K562 (cell line): ENCODE data around the gene PPOX. TPM values are rescaled to one million over a fixed set of nuclear protein-coding genes. Genes with fewer than 3 reads are reported as not detected.
A peak's percentile ranks its signal among the peaks of the same experiment; 100 is the strongest.

Experiments
- HDAC1 ChIP-seq, 2 experiments: fragments of 450-650 bp; IDR thresholded peaks; 2 replicates each; pipeline ENCODE4 v1.6.1; 2016 to 2017; ENCODE audit warnings: inconsistent platforms in 1 of 2, mild to moderate bottlenecking in 1 of 2, moderate library complexity in 1 of 2
- RFX1 ChIP-seq: fragments of 450-650 bp; IDR thresholded peaks from 2 replicates; pipeline ENCODE4 v1.6.1; 2016; ENCODE audit warnings: mild to moderate bottlenecking, moderate library complexity
- SMARCC2 ChIP-seq: fragments of 450-650 bp; IDR thresholded peaks from 2 replicates; pipeline ENCODE4 v1.6.1; 2017; ENCODE audit warnings: antibody characterized with exemption, moderate library complexity, mild to moderate bottlenecking, low read depth
- polyA plus RNA-seq, 8 experiments: library from polyadenylated mRNA; depleted of rRNA in 4 of 8; stranded (reverse) in 5 of 8; unstranded in 3 of 8; fragments of >200 nt; fragmentation: Nextera tagmentation in 2 of 8; fragmentation: Illumina TruSeq in 1 of 8; extraction: Ambion mirVana in 2 of 8; extraction: Trizol in 1 of 8; gene quantifications; 2 replicates each; pipeline versions ENCODE4 v1.2.1 to v1.2.3, GENCODE V29; 2011 to 2014; ENCODE audit warnings: inconsistent platforms in 1 of 8, missing spikeins in 1 of 8
- total RNA-seq, 7 experiments: library from RNA; depleted of rRNA in 6 of 7; stranded (reverse); fragments of >200 nt in 6 of 7; fragmentation: Illumina TruSeq in 2 of 7; extraction: Trizol in 2 of 7; gene quantifications; 2 replicates each; pipeline versions ENCODE4 v1.2.1 to v1.2.3, GENCODE V29; 2011 to 2021; ENCODE audit warnings: low replicate concordance in 1 of 7
- TF ChIP-seq, protein P1 (sequence below): fragments of 250-450 bp; sonication (Bioruptor Pico); IDR thresholded peaks from 2 replicates; pipeline ENCODE4 v1.4.0; 2020
- TF ChIP-seq, protein P2 (sequence below): fragments of 450-650 bp; IDR thresholded peaks from 2 replicates; pipeline ENCODE4 v1.6.1; 2016; ENCODE audit warnings: low read depth
- TF ChIP-seq, protein P3 (sequence below): fragments of 450-650 bp; formaldehyde crosslinking; IDR thresholded peaks from 2 replicates; pipeline ENCODE4 v1.4.0; 2020; ENCODE audit warnings: mild to moderate bottlenecking, moderate library complexity
- TF ChIP-seq, protein P4 (sequence below): fragments of 250-450 bp; sonication (Bioruptor Pico); IDR thresholded peaks from 2 replicates; pipeline ENCODE4 v1.4.0; 2020; ENCODE audit warnings: mild to moderate bottlenecking
- TF ChIP-seq, protein P5 (sequence below), 2 experiments: fragments of 450-650 bp; IDR thresholded peaks; 2 replicates each; pipeline ENCODE4 v1.6.1; 2018; ENCODE audit warnings: mild to moderate bottlenecking in 2 of 2, low read depth in 1 of 2; ENCODE audit not compliant: partially characterized antibody in 2 of 2

PPOX gene
- total and polyA plus RNA-seq, 9 of the 15 experiments (the other 6 are each of a cell fraction or from before 2014, with no cell fraction given) = 17.0 to 57.1 (median 38.9) TPM

DNA sequence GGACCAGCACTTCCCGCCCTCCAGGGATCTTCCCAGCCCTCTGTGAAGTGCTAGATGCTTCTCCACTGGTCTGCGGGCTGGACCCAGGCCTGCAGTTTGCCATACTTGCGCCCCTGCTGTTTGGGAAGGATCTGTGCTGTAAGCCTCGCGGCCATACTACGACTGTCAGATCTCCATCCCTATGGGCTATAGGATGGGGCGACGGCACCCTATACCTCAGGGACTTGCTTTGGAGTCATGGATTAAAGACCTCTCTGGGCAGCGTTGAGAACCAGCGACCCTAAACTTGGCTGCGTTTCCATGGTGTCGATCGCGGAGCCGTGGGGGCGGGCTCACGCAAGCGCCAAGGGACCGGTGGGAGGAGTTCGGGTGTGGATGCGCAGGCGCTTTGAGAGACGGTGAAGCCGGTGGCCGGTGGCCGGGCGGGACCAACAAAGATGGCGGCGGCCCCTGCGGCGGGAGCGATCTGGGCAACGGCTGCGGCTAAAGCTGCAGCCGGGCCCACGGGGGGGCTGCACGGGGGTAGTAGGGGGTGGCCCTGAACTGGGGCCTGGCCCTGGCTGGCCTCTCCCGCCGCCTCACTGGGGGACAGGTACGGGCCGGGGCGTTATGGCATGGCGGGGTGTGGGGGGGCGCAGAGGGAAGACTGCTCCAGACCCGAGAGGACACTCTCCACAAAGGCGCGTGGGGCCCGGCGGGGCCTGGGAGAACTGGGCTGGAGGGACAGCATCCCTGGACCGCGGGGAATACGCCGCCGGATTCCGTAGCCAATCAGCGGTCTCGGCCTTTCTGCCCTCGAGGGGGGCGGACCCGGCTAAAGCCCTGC is 6.9 kb upstream of the PPOX start, which contains the start of gene USP21 (continued):
- TF ChIP-seq, protein P1, sequence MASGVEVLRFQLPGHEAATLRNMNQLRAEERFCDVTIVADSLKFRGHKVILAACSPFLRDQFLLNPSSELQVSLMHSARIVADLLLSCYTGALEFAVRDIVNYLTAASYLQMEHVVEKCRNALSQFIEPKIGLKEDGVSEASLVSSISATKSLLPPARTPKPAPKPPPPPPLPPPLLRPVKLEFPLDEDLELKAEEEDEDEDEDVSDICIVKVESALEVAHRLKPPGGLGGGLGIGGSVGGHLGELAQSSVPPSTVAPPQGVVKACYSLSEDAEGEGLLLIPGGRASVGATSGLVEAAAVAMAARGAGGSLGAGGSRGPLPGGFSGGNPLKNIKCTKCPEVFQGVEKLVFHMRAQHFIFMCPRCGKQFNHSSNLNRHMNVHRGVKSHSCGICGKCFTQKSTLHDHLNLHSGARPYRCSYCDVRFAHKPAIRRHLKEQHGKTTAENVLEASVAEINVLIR (CRISPR knock-in tag) = no peak
- TF ChIP-seq HDAC1 (IDR thresholded peaks at IDR 0.05) = peak in 1 of 2 experiments; percentile 61; a peak in 2 of 4 replicates
- TF ChIP-seq, protein P2, sequence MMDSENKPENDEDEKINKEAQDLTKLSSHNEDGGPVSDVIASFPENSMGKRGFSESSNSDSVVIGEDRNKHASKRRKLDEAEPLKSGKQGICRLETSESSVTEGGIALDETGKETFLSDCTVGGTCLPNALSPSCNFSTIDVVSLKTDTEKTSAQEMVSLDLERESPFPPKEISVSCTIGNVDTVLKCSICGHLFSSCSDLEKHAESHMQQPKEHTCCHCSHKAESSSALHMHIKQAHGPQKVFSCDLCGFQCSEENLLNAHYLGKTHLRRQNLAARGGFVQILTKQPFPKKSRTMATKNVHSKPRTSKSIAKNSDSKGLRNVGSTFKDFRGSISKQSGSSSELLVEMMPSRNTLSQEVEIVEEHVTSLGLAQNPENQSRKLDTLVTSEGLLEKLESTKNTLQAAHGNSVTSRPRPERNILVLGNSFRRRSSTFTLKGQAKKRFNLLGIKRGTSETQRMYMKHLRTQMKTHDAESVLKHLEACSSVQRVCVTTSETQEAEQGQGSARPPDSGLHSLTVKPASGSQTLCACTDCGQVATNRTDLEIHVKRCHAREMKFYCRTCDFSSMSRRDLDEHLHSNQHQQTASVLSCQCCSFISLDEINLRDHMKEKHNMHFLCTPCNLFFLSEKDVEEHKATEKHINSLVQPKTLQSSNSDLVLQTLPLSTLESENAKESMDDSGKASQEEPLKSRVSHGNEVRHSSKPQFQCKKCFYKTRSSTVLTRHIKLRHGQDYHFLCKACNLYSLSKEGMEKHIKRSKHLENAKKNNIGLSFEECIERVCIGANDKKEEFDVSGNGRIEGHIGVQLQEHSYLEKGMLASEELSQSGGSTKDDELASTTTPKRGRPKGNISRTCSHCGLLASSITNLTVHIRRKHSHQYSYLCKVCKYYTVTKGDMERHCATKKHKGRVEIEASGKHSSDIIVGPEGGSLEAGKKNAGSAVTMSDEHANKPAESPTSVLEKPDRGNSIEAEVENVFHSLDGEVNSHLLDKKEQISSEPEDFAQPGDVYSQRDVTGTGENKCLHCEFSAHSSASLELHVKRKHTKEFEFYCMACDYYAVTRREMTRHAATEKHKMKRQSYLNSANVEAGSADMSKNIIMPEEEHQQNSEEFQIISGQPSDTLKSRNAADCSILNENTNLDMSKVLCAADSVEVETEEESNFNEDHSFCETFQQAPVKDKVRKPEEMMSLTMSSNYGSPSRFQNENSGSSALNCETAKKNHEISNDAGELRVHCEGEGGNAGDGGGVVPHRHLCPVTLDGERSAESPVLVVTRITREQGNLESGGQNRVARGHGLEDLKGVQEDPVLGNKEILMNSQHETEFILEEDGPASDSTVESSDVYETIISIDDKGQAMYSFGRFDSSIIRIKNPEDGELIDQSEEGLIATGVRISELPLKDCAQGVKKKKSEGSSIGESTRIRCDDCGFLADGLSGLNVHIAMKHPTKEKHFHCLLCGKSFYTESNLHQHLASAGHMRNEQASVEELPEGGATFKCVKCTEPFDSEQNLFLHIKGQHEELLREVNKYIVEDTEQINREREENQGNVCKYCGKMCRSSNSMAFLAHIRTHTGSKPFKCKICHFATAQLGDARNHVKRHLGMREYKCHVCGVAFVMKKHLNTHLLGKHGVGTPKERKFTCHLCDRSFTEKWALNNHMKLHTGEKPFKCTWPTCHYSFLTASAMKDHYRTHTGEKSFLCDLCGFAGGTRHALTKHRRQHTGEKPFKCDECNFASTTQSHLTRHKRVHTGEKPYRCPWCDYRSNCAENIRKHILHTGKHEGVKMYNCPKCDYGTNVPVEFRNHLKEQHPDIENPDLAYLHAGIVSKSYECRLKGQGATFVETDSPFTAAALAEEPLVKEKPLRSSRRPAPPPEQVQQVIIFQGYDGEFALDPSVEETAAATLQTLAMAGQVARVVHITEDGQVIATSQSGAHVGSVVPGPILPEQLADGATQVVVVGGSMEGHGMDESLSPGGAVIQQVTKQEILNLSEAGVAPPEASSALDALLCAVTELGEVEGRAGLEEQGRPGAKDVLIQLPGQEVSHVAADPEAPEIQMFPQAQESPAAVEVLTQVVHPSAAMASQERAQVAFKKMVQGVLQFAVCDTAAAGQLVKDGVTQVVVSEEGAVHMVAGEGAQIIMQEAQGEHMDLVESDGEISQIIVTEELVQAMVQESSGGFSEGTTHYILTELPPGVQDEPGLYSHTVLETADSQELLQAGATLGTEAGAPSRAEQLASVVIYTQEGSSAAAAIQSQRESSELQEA = peak; percentile 45; the same call in 1 of the 2 replicates
- TF ChIP-seq, protein P3, sequence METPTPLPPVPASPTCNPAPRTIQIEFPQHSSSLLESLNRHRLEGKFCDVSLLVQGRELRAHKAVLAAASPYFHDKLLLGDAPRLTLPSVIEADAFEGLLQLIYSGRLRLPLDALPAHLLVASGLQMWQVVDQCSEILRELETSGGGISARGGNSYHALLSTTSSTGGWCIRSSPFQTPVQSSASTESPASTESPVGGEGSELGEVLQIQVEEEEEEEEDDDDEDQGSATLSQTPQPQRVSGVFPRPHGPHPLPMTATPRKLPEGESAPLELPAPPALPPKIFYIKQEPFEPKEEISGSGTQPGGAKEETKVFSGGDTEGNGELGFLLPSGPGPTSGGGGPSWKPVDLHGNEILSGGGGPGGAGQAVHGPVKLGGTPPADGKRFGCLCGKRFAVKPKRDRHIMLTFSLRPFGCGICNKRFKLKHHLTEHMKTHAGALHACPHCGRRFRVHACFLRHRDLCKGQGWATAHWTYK = 0 out of 2 replicates have a peak, but pooled peaks have one; percentile 14
- no peak for TF ChIP-seq SMARCC2
- TF ChIP-seq, protein P4, sequence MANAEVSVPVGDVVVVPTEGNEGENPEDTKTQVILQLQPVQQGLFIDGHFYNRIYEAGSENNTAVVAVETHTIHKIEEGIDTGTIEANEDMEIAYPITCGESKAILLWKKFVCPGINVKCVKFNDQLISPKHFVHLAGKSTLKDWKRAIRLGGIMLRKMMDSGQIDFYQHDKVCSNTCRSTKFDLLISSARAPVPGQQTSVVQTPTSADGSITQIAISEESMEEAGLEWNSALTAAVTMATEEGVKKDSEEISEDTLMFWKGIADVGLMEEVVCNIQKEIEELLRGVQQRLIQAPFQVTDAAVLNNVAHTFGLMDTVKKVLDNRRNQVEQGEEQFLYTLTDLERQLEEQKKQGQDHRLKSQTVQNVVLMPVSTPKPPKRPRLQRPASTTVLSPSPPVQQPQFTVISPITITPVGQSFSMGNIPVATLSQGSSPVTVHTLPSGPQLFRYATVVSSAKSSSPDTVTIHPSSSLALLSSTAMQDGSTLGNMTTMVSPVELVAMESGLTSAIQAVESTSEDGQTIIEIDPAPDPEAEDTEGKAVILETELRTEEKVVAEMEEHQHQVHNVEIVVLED (CRISPR knock-in tag) = peak; percentile 34; the same call in 1 of the 2 replicates
- TF ChIP-seq, protein P5, sequence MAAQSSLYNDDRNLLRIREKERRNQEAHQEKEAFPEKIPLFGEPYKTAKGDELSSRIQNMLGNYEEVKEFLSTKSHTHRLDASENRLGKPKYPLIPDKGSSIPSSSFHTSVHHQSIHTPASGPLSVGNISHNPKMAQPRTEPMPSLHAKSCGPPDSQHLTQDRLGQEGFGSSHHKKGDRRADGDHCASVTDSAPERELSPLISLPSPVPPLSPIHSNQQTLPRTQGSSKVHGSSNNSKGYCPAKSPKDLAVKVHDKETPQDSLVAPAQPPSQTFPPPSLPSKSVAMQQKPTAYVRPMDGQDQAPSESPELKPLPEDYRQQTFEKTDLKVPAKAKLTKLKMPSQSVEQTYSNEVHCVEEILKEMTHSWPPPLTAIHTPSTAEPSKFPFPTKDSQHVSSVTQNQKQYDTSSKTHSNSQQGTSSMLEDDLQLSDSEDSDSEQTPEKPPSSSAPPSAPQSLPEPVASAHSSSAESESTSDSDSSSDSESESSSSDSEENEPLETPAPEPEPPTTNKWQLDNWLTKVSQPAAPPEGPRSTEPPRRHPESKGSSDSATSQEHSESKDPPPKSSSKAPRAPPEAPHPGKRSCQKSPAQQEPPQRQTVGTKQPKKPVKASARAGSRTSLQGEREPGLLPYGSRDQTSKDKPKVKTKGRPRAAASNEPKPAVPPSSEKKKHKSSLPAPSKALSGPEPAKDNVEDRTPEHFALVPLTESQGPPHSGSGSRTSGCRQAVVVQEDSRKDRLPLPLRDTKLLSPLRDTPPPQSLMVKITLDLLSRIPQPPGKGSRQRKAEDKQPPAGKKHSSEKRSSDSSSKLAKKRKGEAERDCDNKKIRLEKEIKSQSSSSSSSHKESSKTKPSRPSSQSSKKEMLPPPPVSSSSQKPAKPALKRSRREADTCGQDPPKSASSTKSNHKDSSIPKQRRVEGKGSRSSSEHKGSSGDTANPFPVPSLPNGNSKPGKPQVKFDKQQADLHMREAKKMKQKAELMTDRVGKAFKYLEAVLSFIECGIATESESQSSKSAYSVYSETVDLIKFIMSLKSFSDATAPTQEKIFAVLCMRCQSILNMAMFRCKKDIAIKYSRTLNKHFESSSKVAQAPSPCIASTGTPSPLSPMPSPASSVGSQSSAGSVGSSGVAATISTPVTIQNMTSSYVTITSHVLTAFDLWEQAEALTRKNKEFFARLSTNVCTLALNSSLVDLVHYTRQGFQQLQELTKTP (IDR thresholded peaks at IDR 0.05; ENCODE audit: low read depth in 1 of 2, partially characterized antibody in 2 of 2) = no peak
- TF ChIP-seq RFX1 = peak; percentile 88
